HTERT RPE-1 (cell line): Measurements from ENCODE around the gene SLC22A15.
"Not testable (repeated sequence)": the region's sequence is repeated elsewhere in the genome, so short reads cannot be mapped to it uniquely, and the experiment has no call there.

ENCODE experiments used
- in situ Hi-C: fragments of 300-500 bp; cut with MboI; formaldehyde crosslinking; loops from 4 replicates; pipeline ENCODE4 v1.14.3; 2020; ENCODE audit warnings: low sequenced_read_pairs

SLC22A15 gene

GRCh38 chr1:116031302-116031835, 55.1 kb downstream of the SLC22A15 start:
- in situ Hi-C loops = no loop called here

GRCh38 chr1:116033322-116033721, 57.0 kb downstream of the SLC22A15 start:
- in situ Hi-C loops = no loop called here

GRCh38 chr1:116036255-116036654, 59.9 kb downstream of the SLC22A15 start:
- in situ Hi-C loops = no loop called here

GRCh38 chr1:116038679-116039078, 62.4 kb downstream of the SLC22A15 start:
- in situ Hi-C loops = no loop called here

GRCh38 chr1:116044071-116044470, 67.8 kb downstream of the SLC22A15 start:
- in situ Hi-C loops = no loop called here

GRCh38 chr1:116046933-116047332, 70.6 kb downstream of the SLC22A15 start:
- in situ Hi-C loops = not testable (repeated sequence)

GRCh38 chr1:116051896-116052295, 75.6 kb downstream of the SLC22A15 start:
- in situ Hi-C loops = not testable (repeated sequence)

- in situ Hi-C loops = no loop called here
Measured at GRCh38 chr1:116062201-116062600, 85.9 kb downstream of the SLC22A15 start.

- in situ Hi-C loops = no loop called here
Measured at GRCh38 chr1:116064616-116065015, 88.3 kb downstream of the SLC22A15 start.

GRCh38 chr1:116066868-116067565, 90.7 kb downstream of the SLC22A15 start:
- in situ Hi-C loops = no loop called here

- in situ Hi-C loops = no loop called here
Measured at GRCh38 chr1:116067566-116067890, 91.2 kb downstream of the SLC22A15 start.

GRCh38 chr1:116075575-116075974, 99.3 kb downstream of the SLC22A15 start:
- in situ Hi-C loops = no loop called here

GRCh38 chr1:116075990-116076389, 99.7 kb downstream of the SLC22A15 start:
- in situ Hi-C loops = no loop called here

- in situ Hi-C loops = no loop called here
Measured at GRCh38 chr1:116076831-116077230, 100.5 kb downstream of the SLC22A15 start.

GRCh38 chr1:116078699-116079223, 102.4 kb downstream of the SLC22A15 start:
- in situ Hi-C loops = no loop called here

GRCh38 chr1:116087628-116088027, 111.3 kb downstream of the SLC22A15 start:
- in situ Hi-C loops = no loop called here

- in situ Hi-C loops = no loop called here
Measured at GRCh38 chr1:116089870-116090269, 113.6 kb downstream of the SLC22A15 start.

- in situ Hi-C loops = no loop called here
Measured at GRCh38 chr1:116091083-116091482, 114.8 kb downstream of the SLC22A15 start.

GRCh38 chr1:116092752-116093489, 116.6 kb downstream of the SLC22A15 start:
- in situ Hi-C loops = no loop called here

GRCh38 chr1:116095027-116095426, 118.7 kb downstream of the SLC22A15 start:
- in situ Hi-C loops = no loop called here

GRCh38 chr1:116096013-116096618, 119.8 kb downstream of the SLC22A15 start:
- in situ Hi-C loops = no loop called here

GRCh38 chr1:116097626-116098025, 121.3 kb downstream of the SLC22A15 start:
- in situ Hi-C loops = no loop called here
